ENCODE measurements around the gene PNMA5. TPM values are rescaled to one million over a fixed set of nuclear protein-coding genes. Genes with fewer than 3 reads are reported as not detected.

PNMA5 gene
- polyA plus RNA-seq, 1 of the 3 experiments (the other 2 are of a cell fraction): not detected

GRCh38 chrX:152989292-152989658 lies 4.6 kb downstream of the PNMA5 start:
- 46% methylated on average over 8 of the region's 8 CpGs for WGBS (ENCODE audit: low lambda C conversion rate)
- POLR2A ChIA-PET: no interaction called here
- DNase-seq: no peak

GRCh38 chrX:152988536-152989291 lies 5.2 kb downstream of the PNMA5 start:
- CTCF ChIA-PET: no interaction called here
- TF ChIP-seq MEF2A (IDR thresholded peaks at IDR 0.05; ENCODE audit: borderline replicate concordance, low read depth): no peak
- TF ChIP-seq ELF1 (IDR thresholded peaks at IDR 0.05): no peak
- TF ChIP-seq PBX3 (IDR thresholded peaks at IDR 0.05): no peak
- TF ChIP-seq TEAD4 (IDR thresholded peaks at IDR 0.05; ENCODE audit: borderline replicate concordance, insufficient read depth): no peak
- TF ChIP-seq IRF3 (IDR thresholded peaks at IDR 0.05; ENCODE audit: low read depth, low read length): no peak
- no peak for TF ChIP-seq FOXJ3 (CRISPR knock-in tag; IDR thresholded peaks at IDR 0.05)
- no peak for TF ChIP-seq RFX5 (IDR thresholded peaks at IDR 0.05; ENCODE audit: low read length)
- TF ChIP-seq USF1 (IDR thresholded peaks at IDR 0.05; ENCODE audit: borderline replicate concordance, low read depth): no peak
- TF ChIP-seq GABPA (IDR thresholded peaks at IDR 0.05; ENCODE audit: low read depth): no peak
- TF ChIP-seq MXI1 (IDR thresholded peaks at IDR 0.05; ENCODE audit: low read depth, low read length): no peak
- no peak for TF ChIP-seq EZH2phosphoT487 (IDR thresholded peaks at IDR 0.05; ENCODE audit: borderline replicate concordance, low read depth)

More at GRCh38 chrX:152989292-152989658, 4.6 kb downstream of the PNMA5 start:
- Histone ChIP-seq H3K27ac (ENCODE audit: low read depth in 2 of 2, low read length in 1 of 2) (no peak overlapping the region), H3K36me3 (replicated peaks in 1 of 2; ENCODE audit: control insufficient read depth in 1 of 2, insufficient read depth in 2 of 2, low read length in 1 of 2) (no peaks in the 10 kb centered on the region), H3K4me1 (ENCODE audit: control insufficient read depth in 1 of 2, insufficient read depth in 2 of 2, low read depth in 1 of 2, low read length in 1 of 2) (no peaks in the 10 kb centered on the region), H3K27me3 (ENCODE audit: insufficient read depth) (peaks cover 11% of the 10 kb centered on the region), H3K9me3 (no peaks in the 10 kb centered on the region), H4K20me1 (ENCODE audit: insufficient read depth) (no peaks in the 10 kb centered on the region), H3K4me2 (no peak overlapping the region), H3K4me3 (ENCODE audit: low read depth in 2 of 2, low read length in 1 of 2) (no peak overlapping the region), H3K9me2 (no peaks in the 10 kb centered on the region), H3K79me2 (ENCODE audit: insufficient read depth) (no peaks in the 10 kb centered on the region), H2AFZ (ENCODE audit: low read depth) (no peak overlapping the region), H3K9ac (no peak overlapping the region), H3F3A (replicated peaks; ENCODE audit: insufficient read depth) (no peaks in the 10 kb centered on the region)
- CTCF ChIA-PET: no interaction called here
- TF ChIP-seq SIN3A (IDR thresholded peaks at IDR 0.05; ENCODE audit: borderline replicate concordance, low read depth, low read length): no peak
- no peak for TF ChIP-seq RXRA (IDR thresholded peaks at IDR 0.05; ENCODE audit: borderline replicate concordance, low read depth)
- no peak for TF ChIP-seq CHD2 (IDR thresholded peaks at IDR 0.05; ENCODE audit: low read length, partially characterized antibody)
- TF ChIP-seq TCF12 (IDR thresholded peaks at IDR 0.05): no peak
- no peak for TF ChIP-seq FOXJ3 (CRISPR knock-in tag; IDR thresholded peaks at IDR 0.05)
- no peak for TF ChIP-seq USF1 (IDR thresholded peaks at IDR 0.05; ENCODE audit: borderline replicate concordance, low read depth)
- no peak for TF ChIP-seq RCOR1 (IDR thresholded peaks at IDR 0.05; ENCODE audit: low read length)
- TF ChIP-seq IRF3 (IDR thresholded peaks at IDR 0.05; ENCODE audit: low read depth, low read length): no peak
- TF ChIP-seq TAF1 (IDR thresholded peaks at IDR 0.05; ENCODE audit: borderline replicate concordance, low read depth, low read length): no peak
- TF ChIP-seq MEF2A (IDR thresholded peaks at IDR 0.05; ENCODE audit: borderline replicate concordance, low read depth): no peak
- no peak for TF ChIP-seq NRF1 (IDR thresholded peaks at IDR 0.05; ENCODE audit: low read depth, low read length)
- no peak for TF ChIP-seq RFX5 (IDR thresholded peaks at IDR 0.05; ENCODE audit: low read length)
- no peak for TF ChIP-seq GABPA (IDR thresholded peaks at IDR 0.05; ENCODE audit: low read depth)
- no peak for TF ChIP-seq USF2 (IDR thresholded peaks at IDR 0.05; ENCODE audit: borderline replicate concordance, low read depth, low read length)

More at GRCh38 chrX:152988536-152989291, 5.2 kb downstream of the PNMA5 start:
- POLR2A ChIA-PET: no interaction called here
- no peaks in the 10 kb centered on the region for H4K20me1 ChIP-seq (ENCODE audit: insufficient read depth)
- no peak overlapping the region for H3K4me2 ChIP-seq
- no peaks in the 10 kb centered on the region for H3K79me2 ChIP-seq (ENCODE audit: insufficient read depth)
- no peak overlapping the region for H3K27ac ChIP-seq (ENCODE audit: low read depth in 2 of 2, low read length in 1 of 2)
- no peak for DNase-seq
- H2AFZ ChIP-seq (ENCODE audit: low read depth): no peak overlapping the region
- no peaks in the 10 kb centered on the region for H3K9me2 ChIP-seq
- WGBS (ENCODE audit: low lambda C conversion rate): 23% methylated on average over 7 of the region's 9 CpGs
- H3K36me3 ChIP-seq (replicated peaks in 1 of 2; ENCODE audit: control insufficient read depth in 1 of 2, insufficient read depth in 2 of 2, low read length in 1 of 2): no peaks in the 10 kb centered on the region
- H3F3A ChIP-seq (replicated peaks; ENCODE audit: insufficient read depth): no peaks in the 10 kb centered on the region
- no peak overlapping the region for H3K4me3 ChIP-seq (ENCODE audit: low read depth in 2 of 2, low read length in 1 of 2)
- peaks cover 7% of the 10 kb centered on the region; the same call in 1 of the 2 replicates for H3K27me3 ChIP-seq (ENCODE audit: insufficient read depth)
- H3K4me1 ChIP-seq (ENCODE audit: control insufficient read depth in 1 of 2, insufficient read depth in 2 of 2, low read depth in 1 of 2, low read length in 1 of 2): no peaks in the 10 kb centered on the region
- no peak overlapping the region for H3K9ac ChIP-seq
- no peaks in the 10 kb centered on the region for H3K9me3 ChIP-seq
